A549 (cell line): ENCODE measurements around the gene PIK3R6. TPM values are rescaled to one million over a fixed set of nuclear protein-coding genes. Genes with fewer than 3 reads are reported as not detected.

ENCODE experiments used
- ATAC-seq, 2 experiments: fragments of 200-7000 bp in 1 of 2; fragments of >200 bp in 1 of 2; cut with Nextera tagmentation in 1 of 2; cut with Tn5 transposase in 1 of 2; 3 replicates each; pipeline versions ENCODE4 v1.8.0 to v1.9.1; 2018 to 2020; ENCODE audit warnings: mild to moderate bottlenecking in 1 of 2, moderate library complexity in 1 of 2
- CTCF ChIA-PET: fragments of 300-600 bp; sonication (Branson Sonifier 250); formaldehyde crosslinking; extraction: SDS; loops from one replicate; lab custom pipeline; 2021; ENCODE audit warnings: antibody characterized with exemption, inconsistent platforms; lab: Yijun Ruan, JAX
- POLR2A ChIA-PET: fragments of 350-600 bp; formaldehyde crosslinking; extraction: SDS; loops from one replicate; lab custom pipeline; 2021; ENCODE audit warnings: antibody characterized with exemption, inconsistent platforms; lab: Yijun Ruan, JAX
- DNase-seq, 2 experiments: peaks; one replicate each; pipeline versions ENCODE4 v3.0.0 to v3.0.0-alpha.2; 2011 to 2016; ENCODE audit warnings: low read depth in 1 of 2, low spot score in 1 of 2
- FAIRE-seq: peaks from 2 replicates; lab custom pipeline; 2011; peaks lifted over from hg19 to GRCh38; lab: Jason Lieb, UNC
- H3K27ac ChIP-seq, 2 experiments: fragments of >200 bp; sonication (Bioruptor Twin); formaldehyde crosslinking; 3 replicates each; pipeline ENCODE4 v1.5.1; 2016 to 2017
- H3K4me1 ChIP-seq: fragments of >200 bp; sonication (Bioruptor Twin); formaldehyde crosslinking; 3 replicates; pipeline ENCODE4 v1.6.1; 2016
- H3K4me2 ChIP-seq: fragments of >200 bp; sonication (Bioruptor Twin); formaldehyde crosslinking; 3 replicates; pipeline ENCODE4 v1.6.1; 2016
- H3K4me3 ChIP-seq: fragments of >200 bp; sonication (Bioruptor Twin); formaldehyde crosslinking; 3 replicates; pipeline ENCODE4 v1.5.1; 2016
- H3K9me3 ChIP-seq: fragments of >200 bp; sonication (Bioruptor Twin); formaldehyde crosslinking; 3 replicates; pipeline ENCODE4 v1.6.1; 2016
- BHLHE40 ChIP-seq: IDR thresholded peaks from 2 replicates; pipeline ENCODE4 v1.6.1; 2012; ENCODE audit warnings: low read depth, low read length, inconsistent platforms
- CEBPB ChIP-seq, 2 experiments: fragments of >200 bp in 1 of 2; sonication (Bioruptor Twin) in 1 of 2; formaldehyde crosslinking in 1 of 2; IDR thresholded peaks; 2 replicates each; pipeline ENCODE4 v1.6.1; 2012 to 2016
- EHMT2 ChIP-seq: fragments of 200-600 bp; sonication (generic); IDR thresholded peaks from 2 replicates; pipeline ENCODE4 v1.6.1; 2016; ENCODE audit warnings: antibody characterized with exemption, low read depth, mild to moderate bottlenecking, moderate library complexity
- FOSL2 ChIP-seq, 2 experiments: fragments of 450-650 bp in 1 of 2; fragments of >200 bp in 1 of 2; sonication (Bioruptor Twin) in 1 of 2; formaldehyde crosslinking; IDR thresholded peaks; 2 replicates each; pipeline versions ENCODE4 v1.5.0 to v1.6.1; 2016 to 2020; ENCODE audit warnings: mild to moderate bottlenecking in 1 of 2, moderate library complexity in 1 of 2
- HDAC2 ChIP-seq: fragments of 200-600 bp; sonication (generic); IDR thresholded peaks from 2 replicates; pipeline ENCODE4 v1.6.1; 2016
- HOXA7 ChIP-seq: fragments of 250-450 bp; sonication (Bioruptor Pico); IDR thresholded peaks from 2 replicates; pipeline ENCODE4 v1.5.0; 2020; ENCODE audit warnings: mild to moderate bottlenecking, moderate library complexity
- KDM5A ChIP-seq: fragments of 200-600 bp; sonication (generic); IDR thresholded peaks from 2 replicates; pipeline ENCODE4 v1.6.1; 2016; ENCODE audit warnings: antibody characterized with exemption, mild to moderate bottlenecking
- MAFK ChIP-seq: fragments of 450-650 bp; IDR thresholded peaks from 2 replicates; pipeline ENCODE4 v1.6.1; 2014; ENCODE audit not compliant: partially characterized antibody
- NFE2L2 ChIP-seq: fragments of 150-350 bp; conservative IDR thresholded peaks from 2 replicates; pipeline ENCODE4 v1.6.1; 2014; ENCODE audit warnings: low read length
- POLR2A ChIP-seq: IDR thresholded peaks from 2 replicates; pipeline ENCODE4 v1.6.1; 2012; ENCODE audit warnings: mild to moderate bottlenecking, low read length
- RAD21 ChIP-seq, 2 experiments: fragments of >200 bp in 1 of 2; sonication (Bioruptor Twin) in 1 of 2; formaldehyde crosslinking in 1 of 2; IDR thresholded peaks in 1 of 2; conservative IDR thresholded peaks in 1 of 2; 2 replicates in 1 of 2; 3 replicates in 1 of 2; pipeline ENCODE4 v1.6.1; 2012 to 2018; ENCODE audit warnings: inconsistent platforms in 1 of 2
- SMC3 ChIP-seq: fragments of >200 bp; sonication (Bioruptor Twin); formaldehyde crosslinking; IDR thresholded peaks from 3 replicates; pipeline ENCODE4 v1.6.1; 2018; ENCODE audit warnings: inconsistent platforms
- TFCP2L1 ChIP-seq: fragments of 250-450 bp; sonication (Bioruptor Pico); IDR thresholded peaks from 2 replicates; pipeline ENCODE4 v1.5.0; 2021; ENCODE audit warnings: mild to moderate bottlenecking
- TP53 ChIP-seq: fragments of 250-450 bp; sonication (Bioruptor Pico); IDR thresholded peaks from 2 replicates; pipeline ENCODE4 v1.5.0; 2021; ENCODE audit warnings: mild to moderate bottlenecking, moderate library complexity
- ZNF302 ChIP-seq: fragments of 250-450 bp; sonication (Bioruptor Pico); IDR thresholded peaks from 2 replicates; pipeline ENCODE4 v1.9.0; 2021; ENCODE audit warnings: inconsistent platforms, mild to moderate bottlenecking, moderate library complexity
- ZSCAN20 ChIP-seq: fragments of 250-450 bp; sonication (Bioruptor Pico); IDR thresholded peaks from 2 replicates; pipeline ENCODE4 v1.8.0; 2022; ENCODE audit warnings: mild to moderate bottlenecking, moderate library complexity
- WGBS: methylation state at CpG from one replicate; pipeline ENCODE4 v1.1.6; 2017; ENCODE audit errors: missing lambda C conversion rate; 5-methylcytosine and 5-hydroxymethylcytosine counted together
- polyA plus RNA-seq, 4 experiments: library from polyadenylated mRNA; depleted of rRNA in 3 of 4; stranded (reverse); fragments of >200 nt; fragmentation: RNase III in 1 of 4; extraction: RNeasy Plus Mini Kit Qiagen cat#74134 plus additional on column Dnase treatment in 1 of 4; gene quantifications; 2 replicates in 3 of 4; 3 replicates in 1 of 4; pipeline ENCODE4 v1.2.3, GENCODE V29; 2011 to 2017
- TF ChIP-seq, protein P1 (sequence below): IDR thresholded peaks from 2 replicates; pipeline ENCODE4 v1.6.1; 2012
- TF ChIP-seq, protein P2 (sequence below): fragments of 250-450 bp; sonication (Bioruptor Pico); IDR thresholded peaks from 2 replicates; pipeline ENCODE4 v1.5.0; 2020; ENCODE audit warnings: low read depth, mild to moderate bottlenecking, moderate library complexity
- TF ChIP-seq, protein P3 (sequence below): fragments of 450-650 bp; IDR thresholded peaks from 2 replicates; pipeline ENCODE4 v1.6.1; 2014; ENCODE audit warnings: antibody characterized with exemption
- TF ChIP-seq, protein P4 (sequence below): IDR thresholded peaks from 2 replicates; pipeline ENCODE4 v1.6.1; 2012
- TF ChIP-seq, protein P5 (sequence below): fragments of >200 bp; sonication (Bioruptor Twin); formaldehyde crosslinking; IDR thresholded peaks from 3 replicates; pipeline ENCODE4 v1.6.1; 2016

The PIK3R6 gene
- polyA plus RNA-seq, 2 of the 4 experiments (the other 2 are of a cell fraction), result not detected

DNA sequence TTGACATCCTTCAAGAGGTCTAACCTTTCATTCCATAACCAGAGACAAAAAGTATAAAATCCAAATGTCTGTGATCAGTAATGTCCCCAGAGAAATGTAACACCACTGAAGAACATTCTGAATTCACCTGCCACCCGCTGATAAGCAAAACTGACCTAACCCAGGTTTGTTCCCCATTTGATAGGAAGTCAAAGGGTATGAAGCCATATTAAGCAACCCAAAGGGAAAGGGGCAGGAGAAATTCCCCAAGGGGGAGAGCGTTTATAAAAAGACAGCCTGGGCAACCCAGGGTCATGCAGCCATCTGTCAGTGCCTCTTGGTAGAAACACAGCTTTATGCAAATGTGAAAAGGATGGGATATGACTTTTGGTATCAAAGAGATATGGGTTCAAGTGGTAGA, 30.7 kb upstream of the PIK3R6 start (continued):
- no peak for TF ChIP-seq EHMT2
- no peak for TF ChIP-seq HDAC2
- TF ChIP-seq BHLHE40, result no peak

DNA sequence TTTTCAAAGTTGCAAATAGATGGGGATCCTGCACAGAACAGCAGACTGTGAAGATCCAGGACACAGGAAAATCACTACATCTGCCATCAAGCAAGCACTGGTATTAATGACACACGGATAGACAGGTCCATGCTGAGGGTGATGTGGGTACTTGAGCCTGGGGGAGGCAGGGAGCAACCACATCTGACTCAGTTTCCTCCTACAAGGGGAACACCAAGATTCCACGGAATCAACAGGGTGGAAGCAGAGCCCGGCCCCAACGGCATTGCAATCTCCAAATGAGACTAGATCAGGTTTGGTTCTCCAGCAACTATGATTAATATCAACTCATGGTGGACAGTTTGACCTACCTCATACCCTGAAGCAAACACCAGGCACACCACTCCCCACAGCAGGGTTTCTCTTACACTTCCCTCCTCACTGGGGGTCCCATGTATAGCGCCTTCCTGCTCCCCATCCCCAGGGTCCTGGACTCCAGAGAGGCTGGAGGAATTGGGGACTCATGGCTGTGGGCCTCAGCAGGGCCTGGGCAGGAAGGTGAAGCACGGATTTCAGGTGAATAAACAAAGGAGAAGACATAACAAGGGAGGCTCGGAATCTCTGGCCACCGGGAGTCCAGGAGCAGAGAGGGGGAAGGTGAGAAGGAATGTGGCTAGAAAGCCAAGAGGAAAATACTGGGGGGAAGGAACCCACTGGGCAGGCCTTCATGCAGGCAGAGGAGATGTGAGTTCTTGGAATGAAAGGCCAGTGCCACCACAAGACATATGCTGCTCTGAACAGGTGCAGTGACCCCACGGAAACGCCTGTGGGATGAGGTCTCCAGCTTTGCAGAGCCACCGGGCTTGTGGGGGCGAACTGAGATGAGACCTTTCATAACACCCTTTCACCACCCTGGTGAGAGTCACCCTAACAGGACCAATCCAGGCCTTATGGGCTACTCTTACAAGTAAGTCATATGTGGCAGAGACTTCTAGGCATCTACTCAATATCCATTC, 29.5 kb upstream of the PIK3R6 start:
- Histone ChIP-seq H3K4me2 (no peak overlapping the region), H3K4me1 (no peaks in the 10 kb centered on the region), H3K9me3 (no peaks in the 10 kb centered on the region), H3K27ac (no peak overlapping the region), H3K4me3 (no peak overlapping the region)
- ChIA-PET POLR2A (no interaction called here), CTCF (interaction anchor here (0.8 to 4.2 kb wide), 6 partner anchors 8 to 139 kb away, joined by 3 to 58 read pairs (median 11); no protein-coding TSS in a partner anchor)
- FAIRE-seq (no peak), DNase-seq (no peak), ATAC-seq (no peak)
- WGBS, result 26% methylated on average over 12 of the region's 12 CpGs
- no peak for TF ChIP-seq KDM5A
- TF ChIP-seq, protein P1, sequence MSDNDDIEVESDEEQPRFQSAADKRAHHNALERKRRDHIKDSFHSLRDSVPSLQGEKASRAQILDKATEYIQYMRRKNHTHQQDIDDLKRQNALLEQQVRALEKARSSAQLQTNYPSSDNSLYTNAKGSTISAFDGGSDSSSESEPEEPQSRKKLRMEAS, result no peak
- TF ChIP-seq NFE2L2, result no peak
- TF ChIP-seq ZNF302 (CRISPR knock-in tag), result no peak
- TF ChIP-seq CEBPB (IDR thresholded peaks at IDR 0.05), result no peak
- TF ChIP-seq POLR2A, result no peak
- TF ChIP-seq TP53 (CRISPR knock-in tag), result no peak
- no peak for TF ChIP-seq FOSL2 (IDR thresholded peaks at IDR 0.05)
- TF ChIP-seq FOSL2 (CRISPR knock-in tag; IDR thresholded peaks at IDR 0.05), result no peak

DNA sequence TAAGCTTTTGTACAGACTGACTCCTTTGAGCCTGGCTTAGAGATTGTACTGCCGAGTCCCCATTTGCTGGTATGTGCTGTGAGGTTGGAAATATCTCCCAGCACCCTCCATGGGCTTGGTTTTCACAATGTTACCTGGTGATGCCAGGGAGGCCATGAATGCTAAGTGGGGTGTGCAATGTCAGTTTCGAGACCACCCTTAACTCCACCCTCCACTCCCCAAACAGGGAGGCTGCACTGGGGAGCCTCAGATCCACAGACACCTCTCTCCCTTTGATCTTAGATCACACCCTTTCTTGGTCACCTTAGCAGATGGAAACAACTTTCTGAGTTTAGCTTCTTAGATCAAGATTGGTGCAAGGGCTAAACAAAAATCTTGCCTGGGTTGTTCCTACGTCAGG, 28.6 kb upstream of the PIK3R6 start:
- FAIRE-seq, result no peak
- no peak for ATAC-seq
- Histone ChIP-seq H3K4me2 (no peak overlapping the region), H3K9me3 (no peaks in the 10 kb centered on the region), H3K27ac (no peak overlapping the region), H3K4me3 (no peak overlapping the region), H3K4me1 (no peaks in the 10 kb centered on the region)
- POLR2A ChIA-PET, result no interaction called here
- CTCF ChIA-PET, result interaction anchor here (0.8 to 10.8 kb wide), 21 partner anchors 8 to 836 kb away, joined by 3 to 158 read pairs (median 7); no protein-coding TSS in a partner anchor
- DNase-seq, result no peak
- 15% methylated on average over 3 of the region's 3 CpGs for WGBS
- TF ChIP-seq, protein P2, sequence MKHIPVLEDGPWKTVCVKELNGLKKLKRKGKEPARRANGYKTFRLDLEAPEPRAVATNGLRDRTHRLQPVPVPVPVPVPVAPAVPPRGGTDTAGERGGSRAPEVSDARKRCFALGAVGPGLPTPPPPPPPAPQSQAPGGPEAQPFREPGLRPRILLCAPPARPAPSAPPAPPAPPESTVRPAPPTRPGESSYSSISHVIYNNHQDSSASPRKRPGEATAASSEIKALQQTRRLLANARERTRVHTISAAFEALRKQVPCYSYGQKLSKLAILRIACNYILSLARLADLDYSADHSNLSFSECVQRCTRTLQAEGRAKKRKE, result no peak
- no peak for TF ChIP-seq ZSCAN20
- no peak for TF ChIP-seq SMC3
- TF ChIP-seq ZNF302 (CRISPR knock-in tag), result no peak
- TF ChIP-seq, protein P3, sequence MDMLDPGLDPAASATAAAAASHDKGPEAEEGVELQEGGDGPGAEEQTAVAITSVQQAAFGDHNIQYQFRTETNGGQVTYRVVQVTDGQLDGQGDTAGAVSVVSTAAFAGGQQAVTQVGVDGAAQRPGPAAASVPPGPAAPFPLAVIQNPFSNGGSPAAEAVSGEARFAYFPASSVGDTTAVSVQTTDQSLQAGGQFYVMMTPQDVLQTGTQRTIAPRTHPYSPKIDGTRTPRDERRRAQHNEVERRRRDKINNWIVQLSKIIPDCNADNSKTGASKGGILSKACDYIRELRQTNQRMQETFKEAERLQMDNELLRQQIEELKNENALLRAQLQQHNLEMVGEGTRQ, result no peak
- TF ChIP-seq BHLHE40, result no peak
- TF ChIP-seq, protein P1, result no peak
- no peak for TF ChIP-seq TFCP2L1 (CRISPR knock-in tag)
- TF ChIP-seq HOXA7, result no peak
- no peak for TF ChIP-seq CEBPB (IDR thresholded peaks at IDR 0.05)
- TF ChIP-seq, protein P4, sequence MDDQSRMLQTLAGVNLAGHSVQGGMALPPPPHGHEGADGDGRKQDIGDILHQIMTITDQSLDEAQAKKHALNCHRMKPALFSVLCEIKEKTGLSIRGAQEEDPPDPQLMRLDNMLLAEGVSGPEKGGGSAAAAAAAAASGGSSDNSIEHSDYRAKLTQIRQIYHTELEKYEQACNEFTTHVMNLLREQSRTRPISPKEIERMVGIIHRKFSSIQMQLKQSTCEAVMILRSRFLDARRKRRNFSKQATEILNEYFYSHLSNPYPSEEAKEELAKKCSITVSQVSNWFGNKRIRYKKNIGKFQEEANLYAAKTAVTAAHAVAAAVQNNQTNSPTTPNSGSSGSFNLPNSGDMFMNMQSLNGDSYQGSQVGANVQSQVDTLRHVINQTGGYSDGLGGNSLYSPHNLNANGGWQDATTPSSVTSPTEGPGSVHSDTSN, result no peak
- TF ChIP-seq, protein P5, sequence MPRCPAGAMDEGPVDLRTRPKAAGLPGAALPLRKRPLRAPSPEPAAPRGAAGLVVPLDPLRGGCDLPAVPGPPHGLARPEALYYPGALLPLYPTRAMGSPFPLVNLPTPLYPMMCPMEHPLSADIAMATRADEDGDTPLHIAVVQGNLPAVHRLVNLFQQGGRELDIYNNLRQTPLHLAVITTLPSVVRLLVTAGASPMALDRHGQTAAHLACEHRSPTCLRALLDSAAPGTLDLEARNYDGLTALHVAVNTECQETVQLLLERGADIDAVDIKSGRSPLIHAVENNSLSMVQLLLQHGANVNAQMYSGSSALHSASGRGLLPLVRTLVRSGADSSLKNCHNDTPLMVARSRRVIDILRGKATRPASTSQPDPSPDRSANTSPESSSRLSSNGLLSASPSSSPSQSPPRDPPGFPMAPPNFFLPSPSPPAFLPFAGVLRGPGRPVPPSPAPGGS, result no peak
- TF ChIP-seq RAD21 (conservative IDR thresholded peaks at IDR 0.05 in 1 of 2, IDR thresholded peaks at IDR 0.05 in 1 of 2), result no peak
- no peak for TF ChIP-seq MAFK
- TF ChIP-seq KDM5A, result no peak
